ENCODE measurements around the gene NOXO1.

NOXO1 gene

GRCh38 chr16:2026461-2027023, 45.3 kb upstream of the NOXO1 start, which contains the start of gene NHERF2:
Gene NHERF2, plus strand, starts transcription at chr16:2026902. Its CDS starts 104 bp downstream, at chr16:2027006.
- DNase-seq (ENCODE audit: low spot score) = peak; percentile 64
- no peak for TF ChIP-seq CTCF (IDR thresholded peaks at IDR 0.05; ENCODE audit: borderline replicate concordance, control extremely low read depth, extremely low read depth, insufficient read depth, missing control alignments)
- in situ Hi-C loops (cut with MboI; ENCODE audit: low sequenced_read_pairs, unreplicated experiment) = no loop called here

- in situ Hi-C loops (cut with MboI; ENCODE audit: low sequenced_read_pairs, unreplicated experiment) = no loop called here
- DNase-seq (ENCODE audit: low spot score) = no peak
- TF ChIP-seq CTCF (IDR thresholded peaks at IDR 0.05; ENCODE audit: borderline replicate concordance, control extremely low read depth, extremely low read depth, insufficient read depth, missing control alignments) = no peak
These were observed 44.7 kb upstream of the NOXO1 start for GRCh38 chr16:2025878-2026460.

- DNase-seq (ENCODE audit: low spot score) = no peak
- in situ Hi-C loops (cut with MboI; ENCODE audit: low sequenced_read_pairs, unreplicated experiment) = no loop called here
- TF ChIP-seq CTCF (IDR thresholded peaks at IDR 0.05; ENCODE audit: borderline replicate concordance, control extremely low read depth, extremely low read depth, insufficient read depth, missing control alignments) = no peak
These were observed 44.0 kb upstream of the NOXO1 start for GRCh38 chr16:2025251-2025650.

- in situ Hi-C loops (cut with MboI; ENCODE audit: low sequenced_read_pairs, unreplicated experiment) = loop anchor here (25.0 kb wide), 1 partner anchor 463 kb away; the partner anchor contains the start of gene TBC1D24
- DNase-seq (ENCODE audit: low spot score) = no peak
- no peak for TF ChIP-seq CTCF (IDR thresholded peaks at IDR 0.05; ENCODE audit: borderline replicate concordance, control extremely low read depth, extremely low read depth, insufficient read depth, missing control alignments)
These were observed 42.8 kb upstream of the NOXO1 start for GRCh38 chr16:2024032-2024420.

GRCh38 chr16:2023092-2024031, 42.1 kb upstream of the NOXO1 start:
- in situ Hi-C loops (cut with MboI; ENCODE audit: low sequenced_read_pairs, unreplicated experiment) = loop anchor here (25.0 kb wide), 1 partner anchor 464 kb away; the partner anchor contains the start of gene TBC1D24
- TF ChIP-seq CTCF (IDR thresholded peaks at IDR 0.05; ENCODE audit: borderline replicate concordance, control extremely low read depth, extremely low read depth, insufficient read depth, missing control alignments) = peak; percentile 95
- DNase-seq (ENCODE audit: low spot score) = peak; percentile 99

GRCh38 chr16:2022723-2023091, 41.4 kb upstream of the NOXO1 start:
- DNase-seq (ENCODE audit: low spot score) = peak; percentile 60
- TF ChIP-seq CTCF (IDR thresholded peaks at IDR 0.05; ENCODE audit: borderline replicate concordance, control extremely low read depth, extremely low read depth, insufficient read depth, missing control alignments) = no peak
- in situ Hi-C loops (cut with MboI; ENCODE audit: low sequenced_read_pairs, unreplicated experiment) = loop anchor here (25.0 kb wide), 1 partner anchor 465 kb away; the partner anchor contains the start of gene TBC1D24

Measured in GM13976 (cell line).